Central memory CD8-positive, alpha-beta T cell (primary cell): ENCODE measurements around the gene TNPO1.

Experiments
- ATAC-seq: fragments of 150-1000 bp; cut with Tn5 transposase; replicated peaks from 2 replicates; pipeline ENCODE4 v1.10.0; 2022; ENCODE audit warnings: mild to moderate bottlenecking, moderate FRiP score, moderate number of reproducible peaks; ENCODE audit not compliant: poor library complexity, severe bottlenecking; ENCODE audit errors: extremely low read depth
- DNase-seq, 2 donors: peaks; one replicate each; pipeline ENCODE4 v3.0.0; 2021; ENCODE audit warnings: low spot score in 2 of 2
- H3K27ac Mint-ChIP-seq: one replicate; pipeline ENCODE4 v1.8.0; 2022; ENCODE audit warnings: low read depth, mild to moderate bottlenecking, moderate library complexity, mixed read lengths
- H3K27me3 Mint-ChIP-seq: one replicate; pipeline ENCODE4 v1.8.0; 2022; ENCODE audit warnings: mixed read lengths
- H3K36me3 Mint-ChIP-seq: one replicate; pipeline ENCODE4 v1.8.0; 2022; ENCODE audit warnings: mild to moderate bottlenecking, moderate library complexity, mixed read lengths; ENCODE audit not compliant: insufficient read depth
- H3K4me1 Mint-ChIP-seq: one replicate; pipeline ENCODE4 v1.8.0; 2022; ENCODE audit warnings: mixed read lengths
- H3K4me3 Mint-ChIP-seq: one replicate; pipeline ENCODE4 v1.8.0; 2022; ENCODE audit warnings: mild to moderate bottlenecking, moderate library complexity, mixed read lengths
- H3K9me3 Mint-ChIP-seq: one replicate; pipeline ENCODE4 v1.8.0; 2022; ENCODE audit warnings: mixed read lengths

Gene TNPO1

DNA sequence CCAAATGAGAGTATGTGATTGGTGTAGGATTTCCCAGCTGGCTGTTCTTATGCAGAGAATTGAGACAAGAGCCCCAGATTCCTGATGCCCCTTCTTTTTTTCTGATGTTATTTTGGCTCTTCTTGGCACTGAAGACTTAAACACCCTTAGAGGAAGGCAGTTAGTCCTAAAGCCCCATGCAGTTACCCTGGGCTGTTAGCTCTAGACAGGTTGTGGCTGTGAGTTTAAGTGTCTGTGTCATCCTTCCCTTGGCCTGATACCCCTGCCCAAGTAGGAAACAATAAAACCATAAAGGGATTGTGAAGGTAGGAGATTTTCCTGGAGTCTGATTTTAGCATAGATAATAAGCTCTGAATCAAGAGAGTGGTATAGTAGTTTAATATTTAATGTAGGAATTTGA, 13.2 kb downstream of the TNPO1 start:
- no peak overlapping the region for H3K4me3 Mint-ChIP-seq
- H3K36me3 Mint-ChIP-seq, result no peaks in the 10 kb centered on the region
- ATAC-seq (no peak), DNase-seq (no peak)
- no peaks in the 10 kb centered on the region for H3K4me1 Mint-ChIP-seq
- no peaks in the 10 kb centered on the region for H3K27me3 Mint-ChIP-seq
- H3K9me3 Mint-ChIP-seq, result no peaks in the 10 kb centered on the region
- H3K27ac Mint-ChIP-seq, result no peak overlapping the region

DNA sequence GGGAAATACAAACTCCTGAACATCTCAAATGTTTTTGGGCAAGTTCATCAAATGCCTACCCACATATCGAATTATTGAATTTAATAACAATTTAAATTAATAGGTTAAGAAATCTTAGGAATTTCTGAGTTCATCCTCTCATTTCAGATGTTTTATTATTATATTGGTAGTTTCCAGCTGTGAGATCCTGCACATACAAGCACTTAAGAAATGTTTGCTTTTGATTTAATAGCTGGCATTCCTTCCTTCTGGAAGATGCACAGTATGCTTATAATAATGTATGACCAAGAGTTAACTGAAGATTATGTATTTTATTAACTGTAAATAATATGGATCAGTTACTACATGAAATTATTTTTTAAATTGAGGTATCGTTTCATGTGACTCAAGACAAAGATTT, 13.9 kb downstream of the TNPO1 start:
- DNase-seq (no peak), ATAC-seq (no peak)
- Mint-ChIP-seq H3K4me1 (no peaks in the 10 kb centered on the region), H3K4me3 (no peak overlapping the region), H3K27ac (no peak overlapping the region), H3K36me3 (no peaks in the 10 kb centered on the region), H3K9me3 (no peaks in the 10 kb centered on the region), H3K27me3 (no peaks in the 10 kb centered on the region)

DNA sequence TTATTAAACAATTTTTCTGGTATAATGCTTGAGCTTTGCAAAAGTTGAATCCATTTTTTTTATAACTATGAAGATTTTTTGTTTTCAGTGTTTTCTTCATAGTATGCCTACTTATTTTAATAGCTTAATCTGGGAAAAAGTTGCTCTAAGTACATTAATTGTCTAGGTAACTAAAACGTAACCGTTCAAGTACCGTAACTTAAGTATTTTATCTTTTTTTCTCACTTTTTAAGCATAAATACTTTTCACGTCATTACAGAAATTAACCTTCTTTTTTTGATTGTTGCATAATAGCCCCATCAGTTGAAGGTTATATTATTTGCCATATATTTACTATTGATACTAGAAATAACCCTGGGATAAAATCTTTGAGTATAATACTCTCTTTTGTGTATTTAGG, 15.2 kb downstream of the TNPO1 start:
- H3K27ac Mint-ChIP-seq, result no peak overlapping the region
- H3K36me3 Mint-ChIP-seq, result no peaks in the 10 kb centered on the region
- no peaks in the 10 kb centered on the region for H3K9me3 Mint-ChIP-seq
- no peak overlapping the region for H3K4me3 Mint-ChIP-seq
- no peaks in the 10 kb centered on the region for H3K27me3 Mint-ChIP-seq
- ATAC-seq (no peak), DNase-seq (no peak)
- H3K4me1 Mint-ChIP-seq, result peaks cover 3% of the 10 kb centered on the region

DNA sequence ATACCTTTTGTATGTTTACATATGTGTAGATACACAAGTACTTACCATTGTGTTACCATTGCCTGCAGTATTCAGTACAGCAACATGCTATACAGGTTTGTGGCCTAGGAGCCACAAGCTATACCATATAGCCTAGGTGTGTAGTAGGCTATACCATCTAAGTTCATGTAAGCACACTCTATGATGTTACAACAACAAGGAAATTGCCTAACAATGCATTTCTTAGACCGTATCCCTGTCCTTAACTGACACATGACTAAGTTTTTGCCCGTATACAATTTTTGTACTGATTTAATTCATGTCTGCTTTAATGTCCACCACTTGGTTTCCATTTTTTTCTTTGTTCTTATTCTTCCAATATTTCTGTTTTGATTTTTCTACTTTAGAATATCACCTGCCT, 18.5 kb downstream of the TNPO1 start:
- Mint-ChIP-seq H3K4me1 (peaks cover 5% of the 10 kb centered on the region), H3K36me3 (no peaks in the 10 kb centered on the region), H3K4me3 (no peak overlapping the region), H3K27me3 (no peaks in the 10 kb centered on the region), H3K27ac (no peak overlapping the region), H3K9me3 (no peaks in the 10 kb centered on the region)
- DNase-seq (no peak), ATAC-seq (no peak)

DNA sequence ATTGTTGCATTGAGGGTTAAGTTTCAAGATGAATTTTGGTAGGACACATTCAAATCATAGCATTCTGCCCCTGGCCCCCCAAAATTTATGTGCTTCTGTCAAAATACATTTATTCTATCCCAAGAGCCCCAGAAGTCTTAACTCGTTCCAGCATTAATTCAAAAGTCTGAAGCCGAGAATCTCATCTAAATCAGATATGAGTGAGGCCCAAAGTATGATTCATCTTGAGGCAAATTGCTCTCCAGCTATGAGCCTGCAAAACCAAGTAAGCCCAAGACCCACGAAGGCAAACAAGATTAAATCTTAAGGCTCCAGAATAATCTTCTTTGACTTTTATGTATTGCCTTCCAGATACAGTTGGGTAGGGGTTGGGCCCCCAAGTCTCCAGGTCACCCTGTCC, 19.2 kb downstream of the TNPO1 start:
- DNase-seq (no peak), ATAC-seq (no peak)
- Mint-ChIP-seq H3K4me1 (peaks cover 5% of the 10 kb centered on the region), H3K4me3 (no peak overlapping the region), H3K36me3 (no peaks in the 10 kb centered on the region), H3K27me3 (no peaks in the 10 kb centered on the region), H3K9me3 (no peaks in the 10 kb centered on the region), H3K27ac (no peak overlapping the region)

DNA sequence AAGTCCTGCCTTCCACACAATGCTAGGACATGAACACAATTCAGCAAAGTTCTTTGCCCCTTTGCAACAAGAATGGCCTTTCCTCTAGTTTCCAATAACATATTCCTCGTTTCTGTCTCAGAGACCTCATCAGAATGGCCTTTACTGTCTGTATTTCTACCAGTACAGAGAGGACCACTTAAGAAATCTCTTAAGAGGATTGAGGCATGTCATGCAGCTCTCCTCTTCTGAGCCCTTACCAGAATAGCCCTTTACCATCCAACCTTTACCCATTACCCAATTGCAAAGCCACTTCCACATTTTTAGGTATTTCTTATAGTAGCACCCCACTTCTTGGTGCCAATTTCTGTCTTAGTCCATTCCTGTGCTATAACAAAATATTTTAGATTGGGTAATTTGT, 20.3 kb downstream of the TNPO1 start:
- Mint-ChIP-seq H3K27me3 (no peaks in the 10 kb centered on the region), H3K27ac (no peak overlapping the region), H3K36me3 (no peaks in the 10 kb centered on the region), H3K4me1 (peaks cover 5% of the 10 kb centered on the region), H3K4me3 (no peak overlapping the region), H3K9me3 (no peaks in the 10 kb centered on the region)
- DNase-seq, result no peak
- ATAC-seq, result no peak

DNA sequence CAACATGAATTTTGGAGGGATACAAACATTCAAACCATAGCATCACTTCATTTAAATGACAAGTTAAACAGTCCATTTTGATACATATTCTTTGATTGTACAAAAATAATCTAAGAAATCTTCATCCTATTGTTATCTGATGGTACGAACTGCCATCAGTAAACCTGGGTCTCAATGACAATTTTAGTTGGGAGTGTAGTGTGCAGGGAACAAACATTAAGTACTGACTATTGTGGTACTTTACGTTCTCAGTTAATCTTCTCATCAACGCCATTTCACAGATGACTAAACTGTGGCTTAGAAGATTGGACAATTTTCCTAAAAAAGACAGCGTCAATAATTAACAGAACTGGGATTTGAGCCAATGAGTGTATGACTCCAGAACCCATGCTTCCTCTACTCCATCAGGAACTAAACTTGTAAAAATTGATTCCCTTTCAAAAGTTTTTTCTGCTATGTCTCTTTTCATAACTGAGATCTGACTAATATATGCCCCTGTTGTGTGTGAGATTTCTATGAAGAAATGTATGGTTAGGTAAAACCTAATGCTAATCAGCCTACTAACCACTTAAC, 21.1 kb downstream of the TNPO1 start:
- no peak for DNase-seq
- ATAC-seq, result no peak
- Mint-ChIP-seq H3K27me3 (no peaks in the 10 kb centered on the region), H3K9me3 (no peaks in the 10 kb centered on the region), H3K4me1 (peaks cover 5% of the 10 kb centered on the region), H3K36me3 (no peaks in the 10 kb centered on the region), H3K4me3 (no peak overlapping the region), H3K27ac (no peak overlapping the region)

DNA sequence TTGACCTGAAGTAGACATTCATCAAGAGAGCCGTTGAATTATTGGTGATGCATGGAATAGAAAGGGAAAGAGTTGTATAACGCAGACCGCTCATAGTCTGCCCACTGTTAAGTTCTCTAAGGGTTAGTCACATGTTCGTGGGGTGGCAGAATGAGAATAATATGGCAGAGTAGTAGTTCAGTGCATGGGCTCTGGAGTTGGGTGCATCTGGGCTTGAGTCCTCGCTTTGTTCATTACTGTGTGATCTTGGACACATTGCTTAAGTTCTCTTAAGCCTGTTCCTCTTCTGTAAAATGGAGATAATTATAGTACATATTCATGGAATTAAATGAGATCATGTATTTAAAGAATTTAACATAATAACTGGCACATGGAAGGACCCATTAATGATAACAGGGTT, 23.6 kb downstream of the TNPO1 start:
- ATAC-seq, result no peak
- H3K27me3 Mint-ChIP-seq, result no peaks in the 10 kb centered on the region
- DNase-seq, result no peak
- no peak overlapping the region for H3K4me3 Mint-ChIP-seq
- H3K27ac Mint-ChIP-seq, result no peak overlapping the region
- no peaks in the 10 kb centered on the region for H3K36me3 Mint-ChIP-seq
- H3K4me1 Mint-ChIP-seq, result peaks cover 5% of the 10 kb centered on the region
- H3K9me3 Mint-ChIP-seq, result no peaks in the 10 kb centered on the region

DNA sequence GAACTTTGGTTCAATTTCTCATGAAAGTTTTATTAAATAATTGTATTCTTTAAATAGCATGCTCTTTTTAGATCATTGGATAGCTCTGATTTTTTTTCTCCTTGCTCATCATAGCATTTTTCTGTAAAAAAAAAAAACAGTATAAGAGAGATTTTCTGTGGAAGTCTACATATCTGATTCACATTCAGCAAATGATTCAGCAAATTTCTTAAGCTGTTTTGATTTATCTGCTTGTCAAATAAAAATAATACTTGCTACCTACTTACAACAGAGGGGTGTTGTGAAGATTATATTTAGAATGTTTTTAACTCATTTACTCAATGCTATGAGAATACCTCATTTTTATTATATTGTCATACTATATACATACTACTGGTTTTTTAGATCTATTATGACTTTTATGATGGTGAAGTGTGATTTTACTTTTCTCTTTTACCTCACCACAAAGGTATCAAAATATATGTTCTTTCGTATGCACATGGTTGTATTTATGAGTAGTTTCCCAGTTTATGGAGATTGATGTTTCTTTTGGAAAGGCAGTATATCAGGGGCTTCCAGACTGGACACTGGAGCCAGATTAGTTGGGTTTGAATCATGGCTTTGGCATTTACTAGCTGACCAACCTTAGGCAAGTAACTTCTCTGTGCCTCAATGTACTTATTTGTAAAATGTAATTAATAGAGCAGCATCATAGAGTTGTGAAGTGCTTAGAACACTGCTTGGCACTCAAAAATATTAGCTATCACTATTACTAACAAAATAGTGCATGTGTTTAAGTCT, 25.5 kb downstream of the TNPO1 start:
- no peaks in the 10 kb centered on the region for H3K27me3 Mint-ChIP-seq
- H3K9me3 Mint-ChIP-seq, result no peaks in the 10 kb centered on the region
- no peak overlapping the region for H3K4me3 Mint-ChIP-seq
- no peak overlapping the region for H3K27ac Mint-ChIP-seq
- no peak for DNase-seq
- ATAC-seq, result no peak
- no peaks in the 10 kb centered on the region for H3K36me3 Mint-ChIP-seq
- peaks cover 3% of the 10 kb centered on the region for H3K4me1 Mint-ChIP-seq

DNA sequence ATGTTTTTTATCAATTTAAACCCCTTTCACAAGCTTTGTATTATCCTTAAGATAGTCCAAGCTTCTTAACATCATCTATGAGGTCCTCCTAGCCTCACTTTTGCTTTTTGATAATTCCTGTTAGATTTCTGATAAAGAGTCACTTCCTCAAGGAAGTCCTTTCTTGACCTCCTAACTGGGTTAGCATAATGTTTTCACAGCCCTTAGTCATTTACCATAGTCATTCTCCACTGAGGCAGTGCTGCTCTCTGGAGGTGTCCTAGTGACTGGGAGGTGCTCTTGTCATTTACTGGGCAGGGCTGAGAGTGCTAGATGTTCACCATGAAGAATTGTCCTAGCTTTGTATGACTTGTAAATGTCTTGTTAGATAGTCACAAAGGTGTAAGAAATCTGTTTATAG, 26.4 kb downstream of the TNPO1 start:
- Mint-ChIP-seq H3K4me3 (no peak overlapping the region), H3K9me3 (no peaks in the 10 kb centered on the region), H3K27ac (no peak overlapping the region), H3K27me3 (no peaks in the 10 kb centered on the region), H3K4me1 (peaks cover 9% of the 10 kb centered on the region), H3K36me3 (peaks cover 1% of the 10 kb centered on the region)
- no peak for ATAC-seq
- DNase-seq, result no peak

DNA sequence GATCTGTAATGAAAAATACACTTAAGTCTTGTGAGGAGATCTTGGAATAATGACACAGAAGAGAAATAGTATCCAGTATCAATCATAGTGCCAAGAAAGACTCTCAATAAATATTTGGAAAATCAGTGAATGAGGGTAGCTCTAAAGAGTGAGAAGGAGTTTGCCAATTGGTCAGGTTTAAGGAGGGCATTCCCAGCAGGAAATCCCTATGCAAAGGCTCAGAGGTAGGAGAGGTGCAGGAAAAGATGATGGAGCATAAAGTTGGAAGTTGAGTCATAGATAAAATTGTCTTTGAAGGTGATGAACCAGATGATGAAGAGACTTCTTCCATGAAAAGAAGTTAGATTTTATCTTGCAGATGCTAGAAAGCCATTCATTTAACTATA, 27.8 kb downstream of the TNPO1 start:
- no peak for ATAC-seq
- H3K36me3 Mint-ChIP-seq, result peaks cover 8% of the 10 kb centered on the region
- no peak for DNase-seq
- peaks cover 15% of the 10 kb centered on the region for H3K4me1 Mint-ChIP-seq
- H3K9me3 Mint-ChIP-seq, result no peaks in the 10 kb centered on the region
- no peak overlapping the region for H3K27ac Mint-ChIP-seq
- H3K4me3 Mint-ChIP-seq, result no peak overlapping the region
- H3K27me3 Mint-ChIP-seq, result no peaks in the 10 kb centered on the region

DNA sequence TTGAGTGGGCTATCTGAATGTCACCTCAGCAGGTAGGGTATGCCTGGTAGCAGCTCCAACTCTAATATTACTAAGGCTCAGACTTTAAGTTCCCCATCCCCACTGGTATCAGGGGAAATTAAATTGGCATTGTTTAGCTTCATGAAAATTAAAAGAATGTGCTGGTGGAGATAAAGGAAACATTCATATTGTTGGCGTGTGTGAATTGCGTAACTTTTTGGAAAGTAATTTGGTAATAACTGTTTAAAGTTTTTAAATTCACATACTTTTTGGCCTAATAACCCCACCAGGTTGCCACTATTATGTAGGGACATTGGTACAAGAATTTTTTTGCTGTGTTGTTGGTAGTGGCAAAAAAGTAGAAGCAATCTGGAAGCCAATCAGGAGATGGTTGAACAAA, 29.4 kb downstream of the TNPO1 start:
- no peak overlapping the region for H3K4me3 Mint-ChIP-seq
- no peaks in the 10 kb centered on the region for H3K27me3 Mint-ChIP-seq
- H3K36me3 Mint-ChIP-seq, result peaks cover 10% of the 10 kb centered on the region
- no peaks in the 10 kb centered on the region for H3K9me3 Mint-ChIP-seq
- no peak overlapping the region for H3K27ac Mint-ChIP-seq
- H3K4me1 Mint-ChIP-seq, result peaks cover 29% of the 10 kb centered on the region
- ATAC-seq (no peak), DNase-seq (no peak)

DNA sequence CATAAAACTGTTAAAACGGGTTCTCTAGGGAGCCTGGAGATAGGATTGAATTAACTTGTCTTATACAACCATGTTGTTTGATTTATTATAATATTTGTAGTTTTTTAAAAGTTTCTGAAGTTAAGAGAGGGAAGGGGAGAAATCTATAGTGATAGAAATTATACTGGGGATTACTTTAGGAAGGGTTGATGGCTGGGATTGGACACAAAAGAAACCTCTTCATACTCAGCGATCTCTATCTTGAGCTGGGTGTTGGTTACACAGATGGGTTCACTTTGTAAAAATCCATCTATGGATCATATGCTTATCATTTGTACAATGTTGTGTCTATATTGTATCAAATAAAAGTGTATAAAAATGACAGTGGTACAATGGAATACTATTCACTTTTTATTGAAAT, 30.0 kb downstream of the TNPO1 start:
- ATAC-seq (no peak), DNase-seq (no peak)
- peak overlapping the region; percentile 74 for H3K27ac Mint-ChIP-seq
- H3K36me3 Mint-ChIP-seq, result peaks cover 12% of the 10 kb centered on the region
- H3K4me3 Mint-ChIP-seq, result no peak overlapping the region
- H3K27me3 Mint-ChIP-seq, result no peaks in the 10 kb centered on the region
- H3K9me3 Mint-ChIP-seq, result no peaks in the 10 kb centered on the region
- H3K4me1 Mint-ChIP-seq, result peaks cover 30% of the 10 kb centered on the region
